Pulmonary artery endothelial cell (primary cell): ENCODE measurements around the gene NACC1. TPM values are rescaled to one million over a fixed set of nuclear protein-coding genes. Genes with fewer than 3 reads are reported as not detected.

Source experiments
- DNase-seq: peaks from one replicate; pipeline ENCODE4 v3.0.0-alpha.2; 2011; ENCODE audit warnings: low read depth, low spot score
- total RNA-seq: library from RNA; depleted of rRNA; stranded (reverse); fragments of >200 nt; gene quantifications from 2 replicates; pipeline ENCODE4 v1.2.3, GENCODE V29; 2014

Gene NACC1
- total RNA-seq, 1 donor from 2014 or later: 58.3 TPM

DNA sequence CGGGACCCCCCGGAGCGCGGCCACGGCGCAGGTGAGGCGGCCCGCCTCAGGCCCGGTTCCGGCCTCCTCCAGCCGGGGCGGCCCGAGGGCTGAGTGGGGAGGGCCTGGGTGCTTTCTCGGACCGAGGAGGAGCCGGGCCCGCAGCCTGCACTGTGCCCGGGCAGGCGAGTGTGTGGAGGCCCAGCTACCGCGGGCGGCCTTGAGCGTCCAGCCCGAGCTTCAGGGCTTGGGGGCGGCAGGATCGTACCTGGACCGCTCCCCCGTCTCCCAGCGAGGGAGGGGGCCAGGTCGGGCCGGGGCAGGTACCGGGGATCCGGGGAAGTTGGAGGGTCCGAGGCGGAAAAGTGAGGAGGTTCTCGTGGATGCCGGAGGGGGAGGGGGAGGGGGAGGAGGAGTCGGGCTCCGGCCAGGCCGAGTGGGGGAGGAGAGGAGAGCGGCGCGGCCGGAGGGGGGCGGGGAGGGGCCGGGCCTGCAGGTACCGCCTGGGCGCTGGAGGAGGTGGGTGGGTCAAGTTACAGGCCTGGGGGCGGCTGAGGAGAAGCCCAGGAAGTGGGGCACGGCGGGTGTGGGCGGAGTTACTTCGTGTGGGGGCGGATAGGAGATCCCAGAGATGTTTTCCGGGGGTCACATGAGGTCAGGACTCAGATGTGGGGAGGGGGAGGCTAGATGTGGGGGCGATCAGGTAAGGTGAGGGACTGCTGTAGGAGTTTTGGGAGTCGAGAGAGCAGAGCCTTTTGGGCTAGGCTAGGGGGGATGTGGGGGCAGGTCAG, 545 bp downstream of the NACC1 start:
- DNase-seq: no peak

DNA sequence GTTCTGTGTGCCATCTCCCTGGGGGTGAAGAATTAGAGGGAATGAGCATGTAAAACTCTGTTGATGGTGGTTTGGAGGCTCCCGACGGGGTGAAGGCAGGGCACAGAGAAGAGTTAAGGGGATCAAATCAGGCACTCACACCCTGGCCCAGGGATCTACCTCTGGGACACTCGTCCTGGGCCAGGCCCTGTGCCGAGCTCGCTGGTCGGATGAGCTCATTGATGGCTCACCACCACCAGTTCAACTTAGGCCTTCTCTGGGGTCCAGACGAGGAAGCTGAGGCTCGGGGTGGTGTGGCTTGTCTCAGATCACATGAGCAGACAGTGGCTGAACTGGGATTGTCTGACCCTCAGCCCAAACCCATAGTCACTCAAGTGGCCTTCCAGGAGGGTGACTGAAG, 1.6 kb downstream of the NACC1 start:
- DNase-seq: no peak

DNA sequence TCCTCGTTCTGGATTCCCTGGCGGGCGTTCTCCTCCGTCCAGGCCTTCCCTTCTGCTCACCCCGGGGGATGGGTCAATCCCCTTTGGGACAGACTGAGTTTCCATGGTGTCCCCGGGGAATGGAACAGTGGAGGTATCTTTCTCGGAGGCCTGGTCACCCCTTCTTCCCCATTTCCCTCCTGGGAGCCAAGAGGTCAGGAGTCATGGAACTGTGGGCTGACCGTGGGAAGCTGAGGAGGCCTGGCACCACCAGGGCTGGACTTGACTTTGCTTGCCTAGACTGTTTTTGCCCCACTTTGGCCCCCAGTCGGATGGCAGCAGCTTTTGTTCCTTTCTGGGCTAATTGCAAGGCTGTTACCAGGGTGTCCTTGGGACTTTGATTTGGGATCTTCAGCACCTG, 2.0 kb downstream of the NACC1 start:
- DNase-seq: no peak

DNA sequence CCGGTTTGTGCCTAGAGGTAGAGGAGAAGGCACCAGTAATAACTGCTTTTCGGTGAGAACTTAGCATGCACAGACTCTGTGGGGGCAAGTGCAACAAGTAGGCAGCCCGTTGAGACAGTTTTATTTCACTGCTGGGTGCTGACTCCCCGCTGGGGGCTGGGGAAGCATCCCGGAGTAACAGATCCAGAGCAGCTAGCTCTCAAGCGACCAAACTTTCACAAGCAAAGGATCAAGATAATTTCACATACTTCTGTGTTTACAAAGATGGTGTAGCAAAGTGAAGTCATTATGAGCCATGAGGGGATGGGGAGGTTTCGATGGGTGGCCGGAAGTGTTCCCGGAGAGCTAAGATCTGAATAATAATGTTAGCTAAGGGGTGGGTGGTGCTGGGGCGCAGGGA, 2.8 kb downstream of the NACC1 start:
- DNase-seq: no peak

DNA sequence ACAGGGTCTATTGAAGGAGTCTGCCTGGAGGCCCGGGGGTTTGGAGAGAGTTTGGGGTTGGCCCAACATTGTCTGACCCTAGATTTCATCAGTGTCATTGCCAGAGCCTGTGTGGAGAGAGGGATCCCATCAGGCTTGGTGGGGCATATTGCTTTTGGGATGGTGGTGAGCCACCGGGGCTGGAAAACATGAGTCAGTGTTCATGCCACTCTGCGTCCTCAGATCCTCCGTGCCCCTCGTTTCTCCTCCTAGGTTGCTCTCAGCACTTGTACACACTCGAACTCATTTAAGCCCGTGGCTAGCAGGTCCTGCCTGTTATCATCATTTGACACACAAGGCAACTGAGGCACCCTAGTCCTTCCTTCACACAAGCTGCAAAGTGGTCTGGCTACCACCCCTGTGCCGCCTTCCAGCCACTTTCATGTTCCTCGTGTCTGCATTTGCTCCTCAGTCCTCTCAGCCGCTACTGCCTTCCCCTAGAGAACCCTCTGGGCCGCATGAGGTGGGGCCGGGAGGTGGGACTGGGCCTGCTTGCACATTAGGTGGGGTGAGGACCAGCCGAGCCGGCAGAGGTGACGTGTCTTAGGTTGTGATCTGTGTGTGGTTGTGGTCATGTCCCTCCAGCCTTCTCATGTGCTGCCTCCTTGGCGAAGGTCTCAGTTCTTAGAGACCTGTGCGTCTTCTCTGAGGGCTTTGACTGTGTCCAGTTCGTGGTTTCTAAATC, 3.6 kb downstream of the NACC1 start:
- no peak for DNase-seq

DNA sequence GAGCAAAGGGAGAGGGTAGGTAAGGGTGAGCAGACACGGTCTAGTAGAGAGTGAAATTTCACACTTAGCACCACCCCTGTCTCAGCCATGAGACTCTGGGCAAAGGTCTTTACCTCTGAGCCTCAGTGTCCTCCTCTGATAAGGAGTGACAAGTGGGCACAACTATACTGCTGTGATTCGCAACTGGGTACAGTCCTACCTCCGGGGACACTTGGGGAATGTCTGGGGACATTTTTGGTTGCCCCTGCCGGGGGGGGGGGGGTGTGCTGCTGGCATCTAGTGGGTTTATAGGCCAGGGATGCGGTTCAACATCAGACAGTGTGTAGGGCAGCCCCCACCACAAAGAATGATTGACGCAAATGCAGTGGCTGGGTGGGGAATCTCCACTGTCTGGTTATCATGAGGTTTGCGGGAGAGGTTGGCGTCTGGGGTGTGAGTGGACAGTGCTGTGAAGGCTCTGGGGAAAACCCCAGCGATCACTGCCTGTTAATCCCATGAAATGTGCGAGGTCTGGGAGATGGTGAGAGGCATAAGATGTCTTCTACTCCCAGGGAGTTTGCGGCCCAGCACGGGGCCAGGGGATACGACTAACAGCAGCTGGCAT, 4.3 kb downstream of the NACC1 start:
- DNase-seq: no peak

- no peak for DNase-seq
These were observed 5.2 kb downstream of the NACC1 start for GRCh38 chr19:13122980-13123957.

- no peak for DNase-seq
These were observed 9.0 kb downstream of the NACC1 start for GRCh38 chr19:13127051-13127450.

GRCh38 chr19:13127811-13128575, 9.9 kb downstream of the NACC1 start:
- no peak for DNase-seq

GRCh38 chr19:13128583-13128982, 10.5 kb downstream of the NACC1 start:
- DNase-seq: no peak

DNA sequence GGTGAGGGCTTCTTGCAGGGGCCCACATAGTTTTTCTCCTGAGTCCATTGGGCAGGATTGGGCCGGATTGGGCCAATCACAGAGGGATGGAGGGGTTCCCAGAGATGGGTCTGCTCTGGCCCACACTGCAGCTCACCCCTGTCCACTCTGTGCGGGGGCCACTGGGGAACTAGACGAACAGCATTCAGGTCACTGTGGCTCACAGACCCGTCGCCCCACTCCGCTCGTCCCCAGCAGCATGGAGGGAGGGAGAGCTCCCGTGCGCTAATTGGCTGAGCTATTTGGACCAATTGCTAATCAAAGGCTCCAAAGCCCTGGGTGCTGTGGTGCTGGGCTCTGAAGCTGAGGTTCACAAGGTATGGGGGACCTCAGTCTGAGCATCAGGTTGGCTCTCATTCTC, 11.3 kb downstream of the NACC1 start:
- DNase-seq: no peak

DNA sequence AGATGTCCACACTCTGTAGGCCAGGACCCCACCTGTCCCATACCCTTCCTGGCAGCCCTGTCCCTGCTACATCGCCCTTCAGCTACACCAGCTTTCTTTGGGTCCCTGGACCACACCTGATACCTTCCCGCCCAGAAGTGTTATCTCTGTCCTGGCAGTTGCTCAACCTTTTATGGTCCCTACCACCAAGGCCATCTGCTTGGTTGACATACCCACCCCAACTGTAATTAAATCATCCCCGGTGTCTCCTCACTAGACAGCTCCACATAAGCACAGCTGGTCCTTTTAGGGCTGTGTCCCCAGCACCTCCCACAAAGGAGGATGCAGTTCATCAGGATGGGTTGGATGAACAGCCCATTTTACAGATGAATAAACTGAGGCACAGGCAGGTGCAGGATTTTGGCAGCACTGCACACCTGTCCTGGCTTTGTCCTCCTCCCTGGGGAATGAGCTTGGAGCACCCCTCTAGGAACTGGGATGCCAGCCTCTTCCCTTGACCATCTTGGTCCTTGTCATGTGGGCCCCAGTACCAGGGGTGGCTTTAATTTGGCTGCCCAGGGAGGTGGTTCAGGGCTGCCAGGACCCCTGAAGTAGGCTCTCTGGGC, 12.9 kb downstream of the NACC1 start:
- no peak for DNase-seq

GRCh38 chr19:13132471-13133180, 14.6 kb downstream of the NACC1 start:
- no peak for DNase-seq

DNA sequence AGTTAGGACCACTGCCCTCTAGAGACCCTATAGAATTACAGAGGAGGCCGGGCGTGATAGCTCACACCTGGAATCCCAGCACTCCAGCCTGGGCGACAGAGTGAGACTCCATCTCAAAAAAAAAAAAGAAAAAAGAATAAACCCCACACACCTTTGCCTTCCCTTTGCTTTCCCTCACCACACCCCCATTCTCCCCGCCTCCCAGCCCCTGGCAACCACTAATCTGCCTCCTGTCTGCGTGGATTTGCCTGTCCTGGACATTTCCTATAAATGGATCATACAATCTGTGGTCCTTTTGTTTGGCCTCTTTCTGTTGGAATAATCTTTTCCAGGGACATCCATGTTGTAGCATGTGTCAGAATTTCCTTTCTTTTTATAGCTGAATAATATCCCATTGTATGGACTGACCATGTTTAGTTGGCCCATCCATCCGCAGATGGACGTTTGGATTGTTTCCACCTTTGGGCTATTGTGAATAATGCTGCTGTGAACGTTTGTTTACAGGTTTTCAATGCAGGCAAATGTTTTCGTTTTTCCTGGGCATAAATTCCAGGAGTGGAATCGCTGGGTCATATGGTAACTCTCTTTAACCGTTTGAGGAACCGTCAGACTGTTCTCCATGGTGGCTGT, 15.3 kb downstream of the NACC1 start:
- DNase-seq: no peak

GRCh38 chr19:13134626-13135025, 16.6 kb downstream of the NACC1 start:
- DNase-seq: no peak

GRCh38 chr19:13135068-13136062, 17.3 kb downstream of the NACC1 start:
- no peak for DNase-seq

DNA sequence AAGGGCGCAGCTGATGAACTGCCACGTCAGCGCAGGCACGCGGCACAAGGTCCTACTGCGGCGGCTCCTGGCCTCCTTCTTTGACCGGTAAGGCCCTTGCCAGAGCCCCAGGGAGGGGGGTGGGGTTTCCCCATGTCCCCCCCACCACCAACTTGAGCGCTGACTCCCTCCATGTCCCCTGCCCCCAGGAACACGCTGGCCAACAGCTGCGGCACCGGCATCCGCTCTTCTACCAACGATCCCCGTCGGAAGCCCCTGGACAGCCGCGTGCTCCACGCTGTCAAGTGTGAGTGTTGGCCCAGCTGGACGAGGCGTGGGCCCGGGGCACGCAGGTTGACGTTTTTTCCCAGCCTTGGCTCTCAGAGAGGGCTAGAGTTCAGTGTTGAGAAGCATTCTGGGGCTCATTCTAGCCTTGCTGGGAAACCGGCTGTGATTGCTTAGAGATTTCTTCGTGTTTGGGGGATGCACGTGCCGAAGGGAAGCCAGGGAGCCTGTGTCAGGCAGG, 19.3 kb downstream of the NACC1 start:
- no peak for DNase-seq
